OCI-LY1 (cell line): ENCODE data around the gene BDH1.

ENCODE experiments used
- H2AFZ ChIP-seq: fragments of 200-600 bp; sonication (generic), shearing (Covaris generic); 2 replicates; pipeline ENCODE4 v1.6.0; 2014; ENCODE audit warnings: antibody characterized with exemption, mild to moderate bottlenecking, low read length
- H3F3A ChIP-seq: fragments of 200-600 bp; sonication (generic), shearing (Covaris generic); 2 replicates; pipeline ENCODE4 v1.6.0; 2014; ENCODE audit warnings: mild to moderate bottlenecking, antibody characterized with exemption, low read length, moderate library complexity; ENCODE audit not compliant: insufficient read depth
- H3K27ac ChIP-seq: fragments of 200-600 bp; sonication (generic); 2 replicates; pipeline ENCODE4 v1.5.1; 2014; ENCODE audit warnings: low read length, mixed run types, mild to moderate bottlenecking, low read depth; ENCODE audit not compliant: poor library complexity, severe bottlenecking
- H3K27me3 ChIP-seq: fragments of 200-600 bp; sonication (generic); 2 replicates; pipeline ENCODE4 v1.6.0; 2014; ENCODE audit warnings: antibody characterized with exemption, mild to moderate bottlenecking, low read length, moderate library complexity; ENCODE audit not compliant: insufficient read depth
- H3K36me3 ChIP-seq: fragments of 200-600 bp; sonication (generic); 2 replicates; pipeline ENCODE4 v1.6.1; 2014; ENCODE audit warnings: mild to moderate bottlenecking, antibody characterized with exemption, low read length, moderate library complexity, mixed read lengths; ENCODE audit not compliant: insufficient read depth
- H3K4me1 ChIP-seq: fragments of 200-600 bp; sonication (generic); 2 replicates; pipeline ENCODE4 v1.5.1; 2014; ENCODE audit warnings: mild to moderate bottlenecking, low read length, moderate library complexity; ENCODE audit not compliant: insufficient read depth, severe bottlenecking
- H3K4me2 ChIP-seq: fragments of 200-600 bp; sonication (generic), shearing (Covaris generic); 2 replicates; pipeline ENCODE4 v1.6.1; 2014; ENCODE audit warnings: low read length
- H3K4me3 ChIP-seq: fragments of 200-600 bp; sonication (generic); 2 replicates; pipeline ENCODE4 v1.5.1; 2014; ENCODE audit warnings: low read length, low read depth, mild to moderate bottlenecking, mixed read lengths; ENCODE audit not compliant: poor library complexity, severe bottlenecking
- H3K79me2 ChIP-seq: fragments of 200-600 bp; shearing (Covaris generic); 2 replicates; pipeline ENCODE4 v1.6.1; 2016; ENCODE audit warnings: mixed run types, low read length, mixed read lengths; ENCODE audit not compliant: insufficient read depth
- H3K9ac ChIP-seq: fragments of 200-600 bp; sonication (generic), shearing (Covaris generic); 2 replicates; pipeline ENCODE4 v1.6.1; 2014; ENCODE audit warnings: mild to moderate bottlenecking, low read length, mixed read lengths
- H3K9me2 ChIP-seq: fragments of 200-600 bp; sonication (generic), shearing (Covaris generic); 2 replicates; pipeline ENCODE4 v1.6.1; 2014; ENCODE audit warnings: low read depth, mild to moderate bottlenecking, low read length, mixed read lengths
- H3K9me3 ChIP-seq: fragments of 200-600 bp; shearing (Covaris generic); 2 replicates; pipeline ENCODE4 v1.6.1; 2014; ENCODE audit warnings: low read length, mixed read lengths
- H4K20me1 ChIP-seq: fragments of 200-600 bp; sonication (generic), shearing (Covaris generic); 2 replicates; pipeline ENCODE4 v1.6.0; 2016; ENCODE audit warnings: mild to moderate bottlenecking, low read length; ENCODE audit not compliant: insufficient read depth
- EZH2 ChIP-seq: fragments of 200-600 bp; sonication (generic), shearing (Covaris generic); IDR thresholded peaks from 2 replicates; pipeline ENCODE4 v1.8.0; 2017; ENCODE audit warnings: borderline replicate concordance, mixed run types, mild to moderate bottlenecking, antibody characterized with exemption, low read length, moderate library complexity, mixed read lengths
- TF ChIP-seq, protein P1 (sequence below): fragments of 200-600 bp; sonication (generic), shearing (Covaris generic); IDR thresholded peaks from 2 replicates; pipeline ENCODE4 v1.5.1; 2017; ENCODE audit warnings: mild to moderate bottlenecking, antibody characterized with exemption, low read length, moderate library complexity, mixed read lengths

The BDH1 gene

GRCh38 chr3:197508461-197508860, 47.3 kb downstream of the BDH1 start:
- Histone ChIP-seq H3K79me2 (no peaks in the 10 kb centered on the region), H3K4me1 (peaks cover 8% of the 10 kb centered on the region), H4K20me1 (no peaks in the 10 kb centered on the region), H3F3A (no peaks in the 10 kb centered on the region), H2AFZ (no peak overlapping the region), H3K9ac (no peak overlapping the region), H3K4me3 (no peak overlapping the region), H3K4me2 (no peak overlapping the region), H3K27ac (no peak overlapping the region), H3K9me2 (no peaks in the 10 kb centered on the region), H3K9me3 (no peaks in the 10 kb centered on the region), H3K36me3 (peaks cover 18% of the 10 kb centered on the region), H3K27me3 (no peaks in the 10 kb centered on the region)
- TF ChIP-seq, protein P1, sequence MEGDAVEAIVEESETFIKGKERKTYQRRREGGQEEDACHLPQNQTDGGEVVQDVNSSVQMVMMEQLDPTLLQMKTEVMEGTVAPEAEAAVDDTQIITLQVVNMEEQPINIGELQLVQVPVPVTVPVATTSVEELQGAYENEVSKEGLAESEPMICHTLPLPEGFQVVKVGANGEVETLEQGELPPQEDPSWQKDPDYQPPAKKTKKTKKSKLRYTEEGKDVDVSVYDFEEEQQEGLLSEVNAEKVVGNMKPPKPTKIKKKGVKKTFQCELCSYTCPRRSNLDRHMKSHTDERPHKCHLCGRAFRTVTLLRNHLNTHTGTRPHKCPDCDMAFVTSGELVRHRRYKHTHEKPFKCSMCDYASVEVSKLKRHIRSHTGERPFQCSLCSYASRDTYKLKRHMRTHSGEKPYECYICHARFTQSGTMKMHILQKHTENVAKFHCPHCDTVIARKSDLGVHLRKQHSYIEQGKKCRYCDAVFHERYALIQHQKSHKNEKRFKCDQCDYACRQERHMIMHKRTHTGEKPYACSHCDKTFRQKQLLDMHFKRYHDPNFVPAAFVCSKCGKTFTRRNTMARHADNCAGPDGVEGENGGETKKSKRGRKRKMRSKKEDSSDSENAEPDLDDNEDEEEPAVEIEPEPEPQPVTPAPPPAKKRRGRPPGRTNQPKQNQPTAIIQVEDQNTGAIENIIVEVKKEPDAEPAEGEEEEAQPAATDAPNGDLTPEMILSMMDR = no peak
- no peak for TF ChIP-seq EZH2

DNA sequence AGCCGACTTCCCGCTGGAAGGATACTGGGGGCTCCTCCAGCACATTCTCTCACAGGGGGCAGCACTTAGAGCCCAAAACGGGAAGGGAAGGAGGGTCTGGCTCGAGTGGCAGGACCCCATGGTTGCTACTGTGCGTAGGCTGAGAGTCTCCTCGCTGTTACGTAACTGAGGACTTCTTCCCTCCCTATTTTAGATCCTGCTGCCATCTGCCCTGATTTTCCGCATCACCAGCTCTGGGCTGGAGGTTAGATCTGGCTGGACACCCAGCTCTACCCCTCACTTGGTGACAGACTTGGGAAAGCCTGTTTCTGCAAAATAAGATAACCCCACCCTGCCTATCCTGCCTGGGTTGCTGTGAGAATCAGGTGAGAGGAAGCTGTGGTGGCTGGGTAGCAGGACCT, 47.7 kb downstream of the BDH1 start:
- no peak overlapping the region for H3K9ac ChIP-seq
- H3K9me2 ChIP-seq = no peaks in the 10 kb centered on the region
- no peak overlapping the region for H3K27ac ChIP-seq
- no peaks in the 10 kb centered on the region for H4K20me1 ChIP-seq
- no peak overlapping the region for H2AFZ ChIP-seq
- H3K36me3 ChIP-seq = peaks cover 17% of the 10 kb centered on the region
- no peak overlapping the region for H3K4me3 ChIP-seq
- H3K27me3 ChIP-seq = no peaks in the 10 kb centered on the region
- H3K79me2 ChIP-seq = no peaks in the 10 kb centered on the region
- TF ChIP-seq, protein P1 = no peak
- TF ChIP-seq EZH2 = no peak
- H3K9me3 ChIP-seq = no peaks in the 10 kb centered on the region
- H3K4me2 ChIP-seq = no peak overlapping the region
- no peaks in the 10 kb centered on the region for H3F3A ChIP-seq
- peaks cover 8% of the 10 kb centered on the region for H3K4me1 ChIP-seq

DNA sequence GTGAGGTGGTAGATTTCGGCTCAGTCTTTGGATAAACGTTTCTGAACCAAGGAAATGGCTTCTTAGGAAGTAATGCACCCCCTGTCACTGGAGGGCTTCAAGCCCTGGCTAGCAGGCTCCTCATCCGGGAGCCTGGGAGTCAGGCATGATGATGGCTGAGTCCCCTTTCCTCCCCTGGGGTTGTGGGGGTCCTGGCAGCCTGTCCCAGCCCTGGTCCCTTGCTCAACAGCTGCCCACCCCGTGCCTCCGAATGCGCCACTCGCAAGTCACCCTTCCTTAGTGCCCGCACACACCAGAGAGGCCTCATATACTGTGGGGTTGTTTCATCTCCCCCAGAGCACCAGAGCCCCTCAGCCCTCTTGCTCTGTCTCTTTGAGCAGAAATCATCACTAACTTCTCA, 48.2 kb downstream of the BDH1 start:
- H3K9ac ChIP-seq = no peak overlapping the region
- TF ChIP-seq, protein P1 = no peak
- TF ChIP-seq EZH2 = no peak
- no peak overlapping the region for H3K4me2 ChIP-seq
- H3K36me3 ChIP-seq = peaks cover 14% of the 10 kb centered on the region
- no peak overlapping the region for H2AFZ ChIP-seq
- H3K4me3 ChIP-seq = no peak overlapping the region
- no peaks in the 10 kb centered on the region for H3K9me2 ChIP-seq
- H3F3A ChIP-seq = no peaks in the 10 kb centered on the region
- no peaks in the 10 kb centered on the region for H3K27me3 ChIP-seq
- no peaks in the 10 kb centered on the region for H3K9me3 ChIP-seq
- H4K20me1 ChIP-seq = no peaks in the 10 kb centered on the region
- H3K79me2 ChIP-seq = no peaks in the 10 kb centered on the region
- H3K4me1 ChIP-seq = peaks cover 8% of the 10 kb centered on the region
- H3K27ac ChIP-seq = no peak overlapping the region
